ENCODE data around the gene BAIAP2L2.

Gene BAIAP2L2

DNA sequence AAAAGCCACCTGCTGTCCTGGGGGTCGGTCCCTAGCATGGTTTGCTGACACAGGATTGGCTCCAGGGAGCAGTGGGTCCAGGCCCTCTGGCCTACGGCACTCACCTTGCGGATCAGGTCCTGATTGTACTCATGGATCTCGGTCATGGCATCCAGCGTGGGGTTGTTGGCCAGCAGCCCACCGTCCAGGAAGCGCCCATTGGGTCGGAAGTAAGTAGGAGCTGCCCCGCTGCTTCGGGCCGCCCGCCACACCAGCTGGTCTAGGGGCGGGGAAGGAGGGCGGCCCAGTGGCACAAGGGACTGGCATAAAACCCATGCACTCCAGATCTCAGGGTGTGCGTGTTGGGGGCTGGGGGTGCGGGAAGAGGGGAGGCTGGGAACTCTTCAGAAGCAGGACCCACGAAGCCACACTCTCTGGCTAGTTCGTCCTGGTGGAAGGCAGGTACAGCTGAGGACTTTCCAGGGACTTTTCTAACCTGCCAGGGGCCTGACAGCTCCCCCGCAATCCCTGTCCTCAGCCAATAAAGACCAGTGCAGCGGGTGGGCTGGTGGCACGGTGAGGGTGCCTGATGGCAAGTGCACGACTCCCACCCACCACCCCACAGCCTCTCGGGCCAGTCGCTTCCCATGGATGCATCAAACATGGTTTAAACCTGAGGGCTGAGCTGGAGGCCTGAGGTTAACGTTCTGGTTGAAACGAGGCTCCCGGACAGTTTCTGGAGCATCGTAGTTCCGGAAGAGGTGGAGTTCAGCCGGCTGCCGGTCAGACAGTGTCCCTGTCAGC is 5.1 kb upstream of the BAIAP2L2 start:
- H3K9me3 ChIP-seq (ENCODE audit: control insufficient read depth, low read length): no peaks in the 10 kb centered on the region
- H3K14ac ChIP-seq (ENCODE audit: low read length in 2 of 2): no peak overlapping the region
- no peak overlapping the region for H2BK5ac ChIP-seq (ENCODE audit: low read depth, low read length, poor library complexity, severe bottlenecking)
- H4K91ac ChIP-seq (ENCODE audit: low read length): peak overlapping the region; percentile 6
- H3K27me3 ChIP-seq (ENCODE audit: control insufficient read depth in 1 of 2, insufficient read depth in 1 of 2, low read length in 2 of 2): peaks cover 0 to 2% of the 10 kb centered on the region in 2 experiments
- no peak overlapping the region for H2BK12ac ChIP-seq (ENCODE audit: low read length in 2 of 2)
- H2AK5ac ChIP-seq (ENCODE audit: low read length, severe bottlenecking): no peak overlapping the region
- H3K4ac ChIP-seq (ENCODE audit: low read depth in 1 of 2, low read length in 2 of 2): no peak overlapping the region
- H3K27ac ChIP-seq (ENCODE audit: low read length, poor library complexity, severe bottlenecking): no peak overlapping the region
- 96% methylated on average over 31 of the region's 31 CpGs for WGBS
- no peak overlapping the region for H3K18ac ChIP-seq (ENCODE audit: low read depth in 1 of 2, low read length in 2 of 2)
- H3K4me1 ChIP-seq (ENCODE audit: control insufficient read depth, insufficient read depth, low read depth, low read length): peaks cover 20% of the 10 kb centered on the region
- no peak overlapping the region for H3K4me2 ChIP-seq (ENCODE audit: low read length, poor library complexity, severe bottlenecking)
- H3K36me3 ChIP-seq (ENCODE audit: control insufficient read depth in 1 of 2, insufficient read depth in 2 of 2, low read depth in 1 of 2, low read length in 2 of 2): peaks cover 0 to 25% of the 10 kb centered on the region in 2 experiments
- H2BK15ac ChIP-seq (ENCODE audit: low read depth, poor library complexity, severe bottlenecking): no peak overlapping the region
- H3K23ac ChIP-seq (ENCODE audit: low read length in 2 of 2): no peak overlapping the region
- no peak for DNase-seq
- no peaks in the 10 kb centered on the region for H3K79me1 ChIP-seq (replicated peaks; ENCODE audit: low read length, poor library complexity, severe bottlenecking)
- peak overlapping the region; percentile 1 for H4K8ac ChIP-seq (ENCODE audit: low read length)
- no peak overlapping the region for H3K9ac ChIP-seq (ENCODE audit: low read length)
- no peak overlapping the region for H2AFZ ChIP-seq (ENCODE audit: low read depth, low read length)
- H3K4me3 ChIP-seq (ENCODE audit: insufficient read depth in 1 of 2, low read depth in 1 of 2, low read length in 2 of 2): no peak overlapping the region
- no peak overlapping the region for H2BK120ac ChIP-seq (ENCODE audit: low read depth, low read length)

DNA sequence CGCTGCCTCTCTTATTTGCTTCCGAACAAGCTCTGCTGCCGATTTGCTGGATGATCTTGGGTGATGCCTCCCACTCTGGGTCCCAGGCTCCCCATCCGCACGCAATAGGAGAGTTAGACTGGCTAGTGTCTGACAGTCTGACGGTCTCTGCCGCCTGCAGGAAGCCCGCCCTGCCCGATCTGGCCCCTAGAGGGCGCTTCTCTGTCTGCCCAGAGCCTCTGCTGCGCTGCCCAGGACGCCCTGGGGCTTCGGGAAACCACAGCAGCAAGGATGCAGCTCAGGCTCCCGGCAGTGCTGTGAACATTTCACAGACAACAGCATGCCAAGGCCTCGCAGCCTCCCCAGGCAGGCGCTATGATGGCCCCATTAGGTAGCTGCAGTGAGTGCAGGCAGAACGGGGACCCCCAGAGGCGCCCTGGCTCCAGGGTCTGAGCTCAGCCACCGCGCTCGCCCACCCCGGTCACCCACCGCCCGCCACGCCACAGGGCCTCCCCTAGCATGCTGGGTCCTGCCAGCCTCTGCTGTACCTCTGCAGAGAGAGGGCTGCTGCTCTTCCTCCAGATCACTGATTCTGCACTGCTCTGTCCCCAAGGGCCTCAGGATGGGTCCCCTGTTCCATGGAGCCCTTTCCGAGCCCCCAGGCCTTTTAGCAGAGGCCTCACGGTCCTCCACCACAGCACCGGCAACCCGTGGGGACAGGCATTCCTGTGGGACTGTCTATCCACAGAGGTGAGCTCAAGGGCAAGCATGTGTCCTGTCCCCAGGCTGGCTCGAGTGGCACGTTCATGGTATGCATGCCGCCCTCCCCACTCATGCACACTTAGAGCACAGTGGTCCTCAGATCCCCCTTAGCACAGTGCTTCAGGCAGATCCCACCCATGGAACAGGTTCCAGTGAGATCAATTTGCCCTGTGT is 4.3 kb upstream of the BAIAP2L2 start:
- Histone ChIP-seq H3K23ac (ENCODE audit: low read length in 2 of 2) (no peak overlapping the region), H3K79me1 (replicated peaks; ENCODE audit: low read length, poor library complexity, severe bottlenecking) (no peaks in the 10 kb centered on the region), H3K4me1 (ENCODE audit: control insufficient read depth, insufficient read depth, low read depth, low read length) (peaks cover 23% of the 10 kb centered on the region), H3K4ac (ENCODE audit: low read depth in 1 of 2, low read length in 2 of 2) (peak overlapping the region in 1 of 2 experiments; percentile 60), H3K27me3 (ENCODE audit: control insufficient read depth in 1 of 2, insufficient read depth in 1 of 2, low read length in 2 of 2) (peaks cover 0 to 10% of the 10 kb centered on the region in 2 experiments), H3K18ac (ENCODE audit: low read depth in 1 of 2, low read length in 2 of 2) (peak overlapping the region in 1 of 2 experiments; percentile 66), H2BK120ac (ENCODE audit: low read depth, low read length) (no peak overlapping the region), H2BK5ac (ENCODE audit: low read depth, low read length, poor library complexity, severe bottlenecking) (no peak overlapping the region), H4K8ac (ENCODE audit: low read length) (peak overlapping the region; percentile 87), H3K9ac (ENCODE audit: low read length) (no peak overlapping the region), H3K4me2 (ENCODE audit: low read length, poor library complexity, severe bottlenecking) (no peak overlapping the region), H2BK15ac (ENCODE audit: low read depth, poor library complexity, severe bottlenecking) (no peak overlapping the region), H2AK5ac (ENCODE audit: low read length, severe bottlenecking) (no peak overlapping the region), H3K9me3 (ENCODE audit: control insufficient read depth, low read length) (no peaks in the 10 kb centered on the region), H3K36me3 (ENCODE audit: control insufficient read depth in 1 of 2, insufficient read depth in 2 of 2, low read depth in 1 of 2, low read length in 2 of 2) (peaks cover 0 to 20% of the 10 kb centered on the region in 2 experiments), H4K91ac (ENCODE audit: low read length) (peak overlapping the region; percentile 59), H3K14ac (ENCODE audit: low read length in 2 of 2) (peak overlapping the region in 1 of 2 experiments; percentile 68), H3K4me3 (ENCODE audit: insufficient read depth in 1 of 2, low read depth in 1 of 2, low read length in 2 of 2) (no peak overlapping the region), H2AFZ (ENCODE audit: low read depth, low read length) (peak overlapping the region; percentile 18), H2BK12ac (ENCODE audit: low read length in 2 of 2) (peak overlapping the region in 1 of 2 experiments; percentile 12), H3K27ac (ENCODE audit: low read length, poor library complexity, severe bottlenecking) (no peak overlapping the region)
- WGBS: 50% methylated on average over 32 of the region's 32 CpGs
- DNase-seq: peak; percentile 87

DNA sequence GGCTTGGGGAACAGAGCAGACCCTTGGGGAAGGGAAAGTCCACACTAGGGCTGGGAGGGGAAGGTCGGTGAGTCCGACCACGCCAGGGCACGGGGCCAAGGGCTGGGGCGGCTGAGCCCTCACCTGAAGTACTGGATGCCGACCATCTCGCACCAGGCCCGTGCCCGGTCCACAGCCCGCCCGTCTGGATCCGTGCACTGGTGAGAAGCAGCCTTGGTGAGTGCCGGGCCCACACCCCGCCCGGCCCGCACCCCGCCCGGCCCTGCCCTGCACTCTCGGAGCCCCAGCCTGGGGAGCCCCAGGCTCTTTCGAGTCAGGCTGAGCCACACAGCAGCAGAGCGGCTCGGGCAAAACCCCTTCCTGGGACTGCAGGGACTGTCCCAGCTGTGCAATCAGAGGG is 1.9 kb upstream of the BAIAP2L2 start:
- Histone ChIP-seq H3K9ac (ENCODE audit: low read length) (no peak overlapping the region), H2AK5ac (ENCODE audit: low read length, severe bottlenecking) (peak overlapping the region; percentile 13), H3K4ac (ENCODE audit: low read depth in 1 of 2, low read length in 2 of 2) (no peak overlapping the region), H3K4me1 (ENCODE audit: control insufficient read depth, insufficient read depth, low read depth, low read length) (peaks cover 25% of the 10 kb centered on the region), H4K8ac (ENCODE audit: low read length) (no peak overlapping the region), H3K14ac (ENCODE audit: low read length in 2 of 2) (no peak overlapping the region), H2BK12ac (ENCODE audit: low read length in 2 of 2) (no peak overlapping the region), H2BK15ac (ENCODE audit: low read depth, poor library complexity, severe bottlenecking) (no peak overlapping the region), H3K4me3 (ENCODE audit: insufficient read depth in 1 of 2, low read depth in 1 of 2, low read length in 2 of 2) (no peak overlapping the region), H3K9me3 (ENCODE audit: control insufficient read depth, low read length) (no peaks in the 10 kb centered on the region), H2BK5ac (ENCODE audit: low read depth, low read length, poor library complexity, severe bottlenecking) (no peak overlapping the region), H4K91ac (ENCODE audit: low read length) (no peak overlapping the region), H3K4me2 (ENCODE audit: low read length, poor library complexity, severe bottlenecking) (no peak overlapping the region), H3K79me1 (replicated peaks; ENCODE audit: low read length, poor library complexity, severe bottlenecking) (no peaks in the 10 kb centered on the region), H3K27ac (ENCODE audit: low read length, poor library complexity, severe bottlenecking) (no peak overlapping the region), H2AFZ (ENCODE audit: low read depth, low read length) (no peak overlapping the region), H3K18ac (ENCODE audit: low read depth in 1 of 2, low read length in 2 of 2) (no peak overlapping the region), H3K27me3 (ENCODE audit: control insufficient read depth in 1 of 2, insufficient read depth in 1 of 2, low read length in 2 of 2) (peaks cover 0 to 10% of the 10 kb centered on the region in 2 experiments), H3K23ac (ENCODE audit: low read length in 2 of 2) (no peak overlapping the region), H2BK120ac (ENCODE audit: low read depth, low read length) (no peak overlapping the region), H3K36me3 (ENCODE audit: control insufficient read depth in 1 of 2, insufficient read depth in 2 of 2, low read depth in 1 of 2, low read length in 2 of 2) (peaks cover 0 to 24% of the 10 kb centered on the region in 2 experiments)
- 94% methylated on average over 19 of the region's 22 CpGs for WGBS
- no peak for DNase-seq

DNA sequence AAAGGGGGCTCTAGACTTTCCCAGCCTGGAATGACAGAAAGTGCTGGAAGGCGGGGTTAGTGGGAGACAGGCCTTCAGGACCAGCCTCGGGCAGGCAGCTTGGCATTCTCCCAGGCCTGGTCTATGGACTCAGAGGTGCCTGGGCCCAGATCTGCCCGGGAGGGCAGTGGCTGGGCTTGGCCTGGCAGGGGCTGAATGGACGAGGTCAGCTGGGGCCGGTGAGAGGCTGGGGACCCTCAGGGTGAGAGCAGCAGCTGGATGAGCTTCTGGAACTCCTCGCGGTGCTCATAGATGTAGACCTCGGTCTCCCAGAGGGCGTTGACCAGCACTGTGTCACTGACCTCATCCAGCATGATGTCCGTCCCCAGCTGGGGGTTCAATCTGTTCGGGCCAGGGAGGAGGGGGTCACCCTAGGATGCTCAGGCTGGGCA is 1.5 kb upstream of the BAIAP2L2 start:
- peaks cover 0 to 10% of the 10 kb centered on the region in 2 experiments for H3K27me3 ChIP-seq (ENCODE audit: control insufficient read depth in 1 of 2, insufficient read depth in 1 of 2, low read length in 2 of 2)
- no peak overlapping the region for H3K18ac ChIP-seq (ENCODE audit: low read depth in 1 of 2, low read length in 2 of 2)
- no peak overlapping the region for H2BK12ac ChIP-seq (ENCODE audit: low read length in 2 of 2)
- H3K79me1 ChIP-seq (replicated peaks; ENCODE audit: low read length, poor library complexity, severe bottlenecking): no peaks in the 10 kb centered on the region
- H3K9me3 ChIP-seq (ENCODE audit: control insufficient read depth, low read length): no peaks in the 10 kb centered on the region
- no peak overlapping the region for H2AFZ ChIP-seq (ENCODE audit: low read depth, low read length)
- DNase-seq: no peak
- WGBS: 86% methylated on average over 11 of the region's 11 CpGs
- no peak overlapping the region for H2BK120ac ChIP-seq (ENCODE audit: low read depth, low read length)
- no peak overlapping the region for H3K27ac ChIP-seq (ENCODE audit: low read length, poor library complexity, severe bottlenecking)
- H4K8ac ChIP-seq (ENCODE audit: low read length): no peak overlapping the region
- H2BK15ac ChIP-seq (ENCODE audit: low read depth, poor library complexity, severe bottlenecking): no peak overlapping the region
- H3K4me1 ChIP-seq (ENCODE audit: control insufficient read depth, insufficient read depth, low read depth, low read length): peaks cover 25% of the 10 kb centered on the region
- H3K4me2 ChIP-seq (ENCODE audit: low read length, poor library complexity, severe bottlenecking): no peak overlapping the region
- no peak overlapping the region for H3K4ac ChIP-seq (ENCODE audit: low read depth in 1 of 2, low read length in 2 of 2)
- peak overlapping the region; percentile 78 for H2AK5ac ChIP-seq (ENCODE audit: low read length, severe bottlenecking)
- H2BK5ac ChIP-seq (ENCODE audit: low read depth, low read length, poor library complexity, severe bottlenecking): no peak overlapping the region
- no peak overlapping the region for H4K91ac ChIP-seq (ENCODE audit: low read length)
- H3K9ac ChIP-seq (ENCODE audit: low read length): no peak overlapping the region
- H3K23ac ChIP-seq (ENCODE audit: low read length in 2 of 2): no peak overlapping the region
- no peak overlapping the region for H3K4me3 ChIP-seq (ENCODE audit: insufficient read depth in 1 of 2, low read depth in 1 of 2, low read length in 2 of 2)
- H3K14ac ChIP-seq (ENCODE audit: low read length in 2 of 2): no peak overlapping the region
- H3K36me3 ChIP-seq (ENCODE audit: control insufficient read depth in 1 of 2, insufficient read depth in 2 of 2, low read depth in 1 of 2, low read length in 2 of 2): peaks cover 0 to 24% of the 10 kb centered on the region in 2 experiments
